Upper lobe of left lung (tissue), 4 donors: ENCODE measurements around the gene PRAMEF18.
"Not testable (repeated sequence)": the region's sequence is repeated elsewhere in the genome, so short reads cannot be mapped to it uniquely, and the experiment has no call there.

Experiments used
- EP300 ChIP-seq, 4 donors: sonication (generic); formaldehyde crosslinking; IDR thresholded peaks; one replicate each; pipeline ENCODE4 v1.5.1; 2017; ENCODE audit warnings: antibody characterized with exemption in 4 of 4, control low read depth in 2 of 4
- POLR2A ChIP-seq, 4 donors: fragments of 450-650 bp; IDR thresholded peaks; one replicate each; pipeline ENCODE4 v1.5.1; 2016 to 2017; ENCODE audit warnings: antibody characterized with exemption in 4 of 4, mild to moderate bottlenecking in 2 of 4
- POLR2AphosphoS5 ChIP-seq, 2 donors: sonication (generic); formaldehyde crosslinking; IDR thresholded peaks; one replicate each; pipeline ENCODE4 v1.5.1; 2017; ENCODE audit warnings: antibody characterized with exemption in 2 of 2
- TF ChIP-seq, protein P1 (sequence below), 6 experiments: fragments of 450-650 bp in 4 of 6; fragments of 200-600 bp in 2 of 6; sonication (generic) in 2 of 6; IDR thresholded peaks; one replicate each; pipeline ENCODE4 v1.5.1; 2016 to 2019; ENCODE audit warnings: antibody characterized with exemption in 6 of 6

DNA sequence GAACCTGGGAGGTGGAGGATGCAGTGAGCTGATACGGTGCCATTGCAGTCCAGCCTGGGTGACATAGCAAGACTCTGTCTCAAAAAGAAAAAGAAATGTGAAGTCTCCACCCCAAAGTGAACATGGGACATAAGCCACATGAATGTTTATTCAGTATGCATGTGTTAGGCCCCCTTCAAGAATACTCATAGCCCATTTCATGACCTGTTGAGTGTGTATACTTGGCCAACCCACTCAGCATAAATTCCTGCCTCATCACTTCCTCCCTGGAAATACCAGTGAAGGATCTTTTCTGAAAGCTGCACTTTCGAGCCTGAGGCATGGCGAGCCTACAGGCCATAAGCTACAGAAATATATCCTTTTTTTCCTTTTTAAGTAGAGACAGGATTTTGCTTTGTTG, 6.8 kb downstream of the PRAMEF18 start:
- not testable (repeated sequence) for TF ChIP-seq POLR2AphosphoS5, POLR2A, EP300 (IDR thresholded peaks at IDR 0.05)
- TF ChIP-seq, protein P1, sequence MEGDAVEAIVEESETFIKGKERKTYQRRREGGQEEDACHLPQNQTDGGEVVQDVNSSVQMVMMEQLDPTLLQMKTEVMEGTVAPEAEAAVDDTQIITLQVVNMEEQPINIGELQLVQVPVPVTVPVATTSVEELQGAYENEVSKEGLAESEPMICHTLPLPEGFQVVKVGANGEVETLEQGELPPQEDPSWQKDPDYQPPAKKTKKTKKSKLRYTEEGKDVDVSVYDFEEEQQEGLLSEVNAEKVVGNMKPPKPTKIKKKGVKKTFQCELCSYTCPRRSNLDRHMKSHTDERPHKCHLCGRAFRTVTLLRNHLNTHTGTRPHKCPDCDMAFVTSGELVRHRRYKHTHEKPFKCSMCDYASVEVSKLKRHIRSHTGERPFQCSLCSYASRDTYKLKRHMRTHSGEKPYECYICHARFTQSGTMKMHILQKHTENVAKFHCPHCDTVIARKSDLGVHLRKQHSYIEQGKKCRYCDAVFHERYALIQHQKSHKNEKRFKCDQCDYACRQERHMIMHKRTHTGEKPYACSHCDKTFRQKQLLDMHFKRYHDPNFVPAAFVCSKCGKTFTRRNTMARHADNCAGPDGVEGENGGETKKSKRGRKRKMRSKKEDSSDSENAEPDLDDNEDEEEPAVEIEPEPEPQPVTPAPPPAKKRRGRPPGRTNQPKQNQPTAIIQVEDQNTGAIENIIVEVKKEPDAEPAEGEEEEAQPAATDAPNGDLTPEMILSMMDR (IDR thresholded peaks at IDR 0.05), result not testable (repeated sequence)
